Activated naive CD4-positive, alpha-beta T cell treated with anti-CD3 and anti-CD28 coated beads, Interleukin-2, amount 50 U/mL, for 24 hours (primary cell): Measurements from ENCODE around the gene PHB1.
"Not testable (repeated sequence)": the region's sequence is repeated elsewhere in the genome, so short reads cannot be mapped to it uniquely, and the experiment has no call there.

ENCODE experiments used
- H3K27ac Mint-ChIP-seq: one replicate; pipeline ENCODE4 v1.8.0; 2021; ENCODE audit warnings: mild to moderate bottlenecking, mixed read lengths
- H3K27me3 Mint-ChIP-seq: one replicate; pipeline ENCODE4 v1.8.0; 2021; ENCODE audit warnings: mixed read lengths
- H3K36me3 Mint-ChIP-seq: one replicate; pipeline ENCODE4 v1.8.0; 2021; ENCODE audit warnings: mixed read lengths
- H3K4me1 Mint-ChIP-seq: one replicate; pipeline ENCODE4 v1.8.0; 2021; ENCODE audit warnings: mixed read lengths
- H3K4me3 Mint-ChIP-seq: one replicate; pipeline ENCODE4 v1.8.0; 2021; ENCODE audit warnings: mild to moderate bottlenecking, mixed read lengths
- H3K9me3 Mint-ChIP-seq: one replicate; pipeline ENCODE4 v1.8.0; 2021; ENCODE audit warnings: mixed read lengths

Gene PHB1

GRCh38 chr17:49381033-49381432 lies 33.6 kb downstream of the PHB1 start:
- H3K4me3 Mint-ChIP-seq, result no peak overlapping the region
- peaks cover 4% of the 10 kb centered on the region for H3K9me3 Mint-ChIP-seq
- no peaks in the 10 kb centered on the region for H3K4me1 Mint-ChIP-seq
- no peak overlapping the region for H3K27ac Mint-ChIP-seq
- peaks cover 8% of the 10 kb centered on the region for H3K36me3 Mint-ChIP-seq
- H3K27me3 Mint-ChIP-seq, result no peaks in the 10 kb centered on the region

- peaks cover 4% of the 10 kb centered on the region for H3K9me3 Mint-ChIP-seq
- H3K27me3 Mint-ChIP-seq, result no peaks in the 10 kb centered on the region
These were observed 34.8 kb downstream of the PHB1 start for GRCh38 chr17:49379926-49380325.

GRCh38 chr17:49378311-49378710 lies 36.4 kb downstream of the PHB1 start:
- Mint-ChIP-seq H3K4me3 (no peak overlapping the region), H3K4me1 (no peaks in the 10 kb centered on the region), H3K27ac (no peak overlapping the region), H3K36me3 (peaks cover 6% of the 10 kb centered on the region), H3K27me3 (no peaks in the 10 kb centered on the region), H3K9me3 (no peaks in the 10 kb centered on the region)

More at GRCh38 chr17:49379926-49380325, 34.8 kb downstream of the PHB1 start:
- Mint-ChIP-seq H3K36me3 (peaks cover 8% of the 10 kb centered on the region), H3K4me3 (no peak overlapping the region), H3K4me1 (no peaks in the 10 kb centered on the region), H3K27ac (no peak overlapping the region)

- H3K36me3 Mint-ChIP-seq, result peaks cover 7% of the 10 kb centered on the region
These were observed 39.1 kb downstream of the PHB1 start for GRCh38 chr17:49375544-49375943.

GRCh38 chr17:49373115-49373514 lies 41.6 kb downstream of the PHB1 start:
- H3K4me3 Mint-ChIP-seq, result no peak overlapping the region
- H3K36me3 Mint-ChIP-seq, result peaks cover 1% of the 10 kb centered on the region
- H3K4me1 Mint-ChIP-seq, result no peaks in the 10 kb centered on the region
- H3K9me3 Mint-ChIP-seq, result no peaks in the 10 kb centered on the region
- no peaks in the 10 kb centered on the region for H3K27me3 Mint-ChIP-seq
- no peak overlapping the region for H3K27ac Mint-ChIP-seq

More at GRCh38 chr17:49375544-49375943, 39.1 kb downstream of the PHB1 start:
- H3K9me3 Mint-ChIP-seq, result no peaks in the 10 kb centered on the region
- no peak overlapping the region for H3K4me3 Mint-ChIP-seq
- H3K27me3 Mint-ChIP-seq, result no peaks in the 10 kb centered on the region
- no peaks in the 10 kb centered on the region for H3K4me1 Mint-ChIP-seq
- H3K27ac Mint-ChIP-seq, result no peak overlapping the region

- no peak overlapping the region for H3K27ac Mint-ChIP-seq
- no peaks in the 10 kb centered on the region for H3K9me3 Mint-ChIP-seq
- peaks cover 1% of the 10 kb centered on the region for H3K36me3 Mint-ChIP-seq
These were observed 42.3 kb downstream of the PHB1 start for GRCh38 chr17:49372425-49372824.

GRCh38 chr17:49370971-49371834 lies 43.5 kb downstream of the PHB1 start:
- H3K4me3 Mint-ChIP-seq, result no peak overlapping the region
- no peaks in the 10 kb centered on the region for H3K9me3 Mint-ChIP-seq
- H3K27me3 Mint-ChIP-seq, result no peaks in the 10 kb centered on the region
- H3K36me3 Mint-ChIP-seq, result peaks cover 1% of the 10 kb centered on the region
- H3K4me1 Mint-ChIP-seq, result no peaks in the 10 kb centered on the region
- H3K27ac Mint-ChIP-seq, result no peak overlapping the region

More at GRCh38 chr17:49372425-49372824, 42.3 kb downstream of the PHB1 start:
- H3K4me3 Mint-ChIP-seq, result no peak overlapping the region
- no peaks in the 10 kb centered on the region for H3K4me1 Mint-ChIP-seq
- H3K27me3 Mint-ChIP-seq, result no peaks in the 10 kb centered on the region

GRCh38 chr17:49369760-49370159 lies 44.9 kb downstream of the PHB1 start:
- Mint-ChIP-seq H3K4me1 (peaks cover 9% of the 10 kb centered on the region), H3K27ac (no peak overlapping the region), H3K36me3 (peaks cover 1% of the 10 kb centered on the region), H3K4me3 (no peak overlapping the region), H3K27me3 (no peaks in the 10 kb centered on the region), H3K9me3 (no peaks in the 10 kb centered on the region)

GRCh38 chr17:49369089-49369488 lies 45.6 kb downstream of the PHB1 start:
- Mint-ChIP-seq H3K4me1 (peaks cover 9% of the 10 kb centered on the region), H3K27ac (no peak overlapping the region)

GRCh38 chr17:49365667-49366066 lies 49.0 kb downstream of the PHB1 start:
- Mint-ChIP-seq H3K9me3 (no peaks in the 10 kb centered on the region), H3K36me3 (peaks cover 1% of the 10 kb centered on the region), H3K27me3 (no peaks in the 10 kb centered on the region), H3K4me3 (no peak overlapping the region), H3K27ac (no peak overlapping the region), H3K4me1 (peaks cover 21% of the 10 kb centered on the region)

More at GRCh38 chr17:49369089-49369488, 45.6 kb downstream of the PHB1 start:
- H3K27me3 Mint-ChIP-seq, result no peaks in the 10 kb centered on the region
- H3K4me3 Mint-ChIP-seq, result no peak overlapping the region
- H3K9me3 Mint-ChIP-seq, result no peaks in the 10 kb centered on the region
- H3K36me3 Mint-ChIP-seq, result peaks cover 1% of the 10 kb centered on the region

GRCh38 chr17:49365126-49365525 lies 49.6 kb downstream of the PHB1 start:
- peaks cover 26% of the 10 kb centered on the region for H3K4me1 Mint-ChIP-seq
- H3K4me3 Mint-ChIP-seq, H3K36me3 Mint-ChIP-seq, H3K9me3 Mint-ChIP-seq, H3K27ac Mint-ChIP-seq, H3K27me3 Mint-ChIP-seq: not testable (repeated sequence)

GRCh38 chr17:49364119-49364518 lies 50.6 kb downstream of the PHB1 start:
- peaks cover 36% of the 10 kb centered on the region for H3K4me1 Mint-ChIP-seq
- no peaks in the 10 kb centered on the region for H3K27me3 Mint-ChIP-seq
- H3K36me3 Mint-ChIP-seq, result no peaks in the 10 kb centered on the region
- no peak overlapping the region for H3K4me3 Mint-ChIP-seq
- H3K9me3 Mint-ChIP-seq, result no peaks in the 10 kb centered on the region
- H3K27ac Mint-ChIP-seq, result no peak overlapping the region

GRCh38 chr17:49363251-49363650 lies 51.4 kb downstream of the PHB1 start:
- no peaks in the 10 kb centered on the region for H3K36me3 Mint-ChIP-seq
- H3K9me3 Mint-ChIP-seq, result no peaks in the 10 kb centered on the region
- H3K27me3 Mint-ChIP-seq, result no peaks in the 10 kb centered on the region
- H3K27ac Mint-ChIP-seq, result no peak overlapping the region
- peaks cover 45% of the 10 kb centered on the region for H3K4me1 Mint-ChIP-seq
- no peak overlapping the region for H3K4me3 Mint-ChIP-seq

- H3K27ac Mint-ChIP-seq, result peak overlapping the region; percentile 84
- H3K36me3 Mint-ChIP-seq, result no peaks in the 10 kb centered on the region
- H3K4me1 Mint-ChIP-seq, result peaks cover 50% of the 10 kb centered on the region
- no peaks in the 10 kb centered on the region for H3K27me3 Mint-ChIP-seq
- peak overlapping the region; percentile 86 for H3K4me3 Mint-ChIP-seq
- H3K9me3 Mint-ChIP-seq, result no peaks in the 10 kb centered on the region
These were observed 52.0 kb downstream of the PHB1 start for GRCh38 chr17:49362723-49363117.

- H3K4me3 Mint-ChIP-seq, result peak within 1 kb of the TSS; percentile 93
- H3K36me3 Mint-ChIP-seq, result no peaks in the 10 kb centered on the region
- H3K27me3 Mint-ChIP-seq, result no peaks in the 10 kb centered on the region
- peak within 1 kb of the TSS; percentile 86 for H3K27ac Mint-ChIP-seq
- H3K9me3 Mint-ChIP-seq, result no peaks in the 10 kb centered on the region
- H3K4me1 Mint-ChIP-seq, result peaks cover 56% of the 10 kb centered on the region
These were observed 52.6 kb downstream of the PHB1 start, which contains the start of gene ZNF652 for GRCh38 chr17:49361902-49362722. Gene ZNF652 (minus strand): TSS chr17:49362250. CDS start chr17:49317725, 44,525 bp downstream.
